ENCODE data around the gene PHEX. TPM values are rescaled to one million over a fixed set of nuclear protein-coding genes. Genes with fewer than 3 reads are reported as not detected.

Gene PHEX
- total RNA-seq, 1 experiment from 2014 or later, result 0.27 TPM

- no peak overlapping the region for H3K9ac ChIP-seq (ENCODE audit: low read length)
- ChIA-PET RAD21 (ENCODE audit: low non-redundant PET in 1 of 2, low total read pairs in 2 of 2, uncharacterized antibody in 2 of 2, unreplicated experiment in 2 of 2) (no interaction called here), POLR2A (no interaction called here), CTCF (no interaction called here)
- no peaks in the 10 kb centered on the region for H4K20me1 ChIP-seq (ENCODE audit: insufficient read depth)
- no peaks in the 10 kb centered on the region for H3K9me2 ChIP-seq (ENCODE audit: insufficient read depth)
- H3K36me3 ChIP-seq (ENCODE audit: control insufficient read depth in 1 of 2, insufficient read depth in 2 of 2, low read length in 2 of 2), result no peaks in the 10 kb centered on the region
- intact Hi-C loops (cut with micrococcal nuclease), result no loop called here
- H3K27me3 ChIP-seq (ENCODE audit: insufficient read depth, low read length), result no peaks in the 10 kb centered on the region
- no peaks in the 10 kb centered on the region for H3K4me1 ChIP-seq (ENCODE audit: control insufficient read depth in 1 of 2, insufficient read depth in 2 of 2, low read length in 2 of 2)
- no peak overlapping the region for H3K4me2 ChIP-seq (ENCODE audit: low read length)
- TF ChIP-seq TCF7L2 (IDR thresholded peaks at IDR 0.05; ENCODE audit: borderline replicate concordance, extremely low read depth, insufficient read depth, insufficient read length) (no peak), FOSL1 (IDR thresholded peaks at IDR 0.05; ENCODE audit: low read depth) (no peak), EZH2 (IDR thresholded peaks at IDR 0.05) (no peak), ZFX (IDR thresholded peaks at IDR 0.05) (no peak), SRF (IDR thresholded peaks at IDR 0.05; ENCODE audit: low read depth) (no peak), SIN3A (IDR thresholded peaks at IDR 0.05; ENCODE audit: low read depth) (no peak), ELF1 (IDR thresholded peaks at IDR 0.05; ENCODE audit: borderline replicate concordance, low read depth) (no peak), CTCF (IDR thresholded peaks at IDR 0.05 in 2 of 3, conservative IDR thresholded peaks at IDR 0.05 in 1 of 3; ENCODE audit: borderline replicate concordance in 1 of 3, insufficient read depth in 1 of 3, low read depth in 2 of 3, low read length in 2 of 3) (no peak), CEBPB (IDR thresholded peaks at IDR 0.05; ENCODE audit: low read depth) (no peak), POLR2AphosphoS5 (IDR thresholded peaks at IDR 0.05; ENCODE audit: low read depth, low read length) (no peak), ZBTB33 (IDR thresholded peaks at IDR 0.05; ENCODE audit: extremely low read depth, insufficient replicate concordance, low read length) (no peak), YY1 (IDR thresholded peaks at IDR 0.05; ENCODE audit: extremely low read depth, insufficient replicate concordance, low read depth, low read length) (no peak), RAD21 (IDR thresholded peaks at IDR 0.05; ENCODE audit: low read depth) (no peak), EGR1 (IDR thresholded peaks at IDR 0.05; ENCODE audit: low read depth) (no peak), SP1 (IDR thresholded peaks at IDR 0.05; ENCODE audit: low read depth) (no peak), CBX3 (IDR thresholded peaks at IDR 0.05; ENCODE audit: low read depth) (no peak), POLR2A (IDR thresholded peaks at IDR 0.05; ENCODE audit: borderline replicate concordance, extremely low read depth, insufficient read depth, insufficient read length) (no peak), JUND (IDR thresholded peaks at IDR 0.05) (no peak), ATF3 (IDR thresholded peaks at IDR 0.05) (no peak)
- TF ChIP-seq, protein P1, sequence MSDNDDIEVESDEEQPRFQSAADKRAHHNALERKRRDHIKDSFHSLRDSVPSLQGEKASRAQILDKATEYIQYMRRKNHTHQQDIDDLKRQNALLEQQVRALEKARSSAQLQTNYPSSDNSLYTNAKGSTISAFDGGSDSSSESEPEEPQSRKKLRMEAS (IDR thresholded peaks at IDR 0.05), result no peak
- no peak overlapping the region for H2AFZ ChIP-seq (ENCODE audit: low read depth, low read length, poor library complexity, severe bottlenecking)
- no peaks in the 10 kb centered on the region for H3K9me3 ChIP-seq (ENCODE audit: control insufficient read depth in 1 of 2, insufficient read depth in 1 of 2, low read depth in 1 of 2, low read length in 2 of 2)
- no peak for DNase-seq (ENCODE audit: low read depth, low spot score)
- no peaks in the 10 kb centered on the region for H3K79me2 ChIP-seq (ENCODE audit: insufficient read depth, low read length)
- no peak for ATAC-seq
- BruUV-seq (replicated peaks), result no TSS peak
- no peak overlapping the region for H3K27ac ChIP-seq (ENCODE audit: low read depth, low read length)
- H3K4me3 ChIP-seq (replicated peaks in 1 of 2; ENCODE audit: low read depth in 1 of 2, low read length in 2 of 2), result no peak overlapping the region
These were observed 214.5 kb downstream of the PHEX start for GRCh38 chrX:22246620-22247019.

Data from HCT116 (cell line).